Caco-2 (cell line): ENCODE data around the gene CYP4F3. TPM values are rescaled to one million over a fixed set of nuclear protein-coding genes. Genes with fewer than 3 reads are reported as not detected.

Experiments used
- BruUV-seq: library from RNA; stranded (reverse); fragments of 400-500 nt; replicated peaks from 2 replicates; lab custom pipeline; 2021; lab: Mats Ljungman, UMichigan
- CTCF ChIA-PET: fragments of 300-600 bp; sonication (Branson Sonifier 250); formaldehyde crosslinking; loops from one replicate; lab custom pipeline; 2022; ENCODE audit warnings: antibody characterized with exemption; lab: Charles Lee
- POLR2A ChIA-PET: fragments of 300-600 bp; sonication (Branson Sonifier 250); formaldehyde crosslinking; loops from one replicate; lab custom pipeline; 2022; ENCODE audit warnings: antibody characterized with exemption; lab: Charles Lee
- DNase-seq, 2 experiments: peaks; one replicate each; pipeline versions ENCODE4 v3.0.0 to v3.0.0-alpha.2; 2020 to 2022
- H3K27me3 ChIP-seq: replicated peaks from 2 replicates; pipeline ENCODE4 v1.6.0; 2011; ENCODE audit warnings: low read length; ENCODE audit not compliant: control insufficient read depth, insufficient read depth
- H3K36me3 ChIP-seq: 2 replicates; pipeline ENCODE4 v1.5.1; 2011; ENCODE audit warnings: low read length; ENCODE audit not compliant: control insufficient read depth, insufficient read depth
- H3K4me1 ChIP-seq: fragments of 250-450 bp; sonication (Bioruptor Pico); 2 replicates; pipeline ENCODE4 v1.5.1; 2020; ENCODE audit warnings: mild to moderate bottlenecking
- H3K4me3 ChIP-seq: 2 replicates; pipeline ENCODE4 v1.5.1; 2011; ENCODE audit warnings: low read depth, mild to moderate bottlenecking, control low read depth, low read length
- H3K9me3 ChIP-seq: fragments of 250-450 bp; sonication (Bioruptor Pico); 2 replicates; pipeline ENCODE4 v1.5.1; 2020; ENCODE audit warnings: mild to moderate bottlenecking, moderate library complexity
- H3K27ac Mint-ChIP-seq: one replicate; pipeline ENCODE4 v1.8.0; 2022; ENCODE audit warnings: mixed read lengths; ENCODE audit not compliant: unreplicated experiment
- H3K27me3 Mint-ChIP-seq: one replicate; pipeline ENCODE4 v1.8.0; 2022; ENCODE audit warnings: mixed read lengths; ENCODE audit not compliant: insufficient read depth, unreplicated experiment
- H3K36me3 Mint-ChIP-seq: one replicate; pipeline ENCODE4 v1.8.0; 2022; ENCODE audit warnings: mild to moderate bottlenecking, mixed read lengths; ENCODE audit not compliant: insufficient read depth, unreplicated experiment
- H3K4me1 Mint-ChIP-seq: one replicate; pipeline ENCODE4 v1.8.0; 2022; ENCODE audit warnings: low read depth, mixed read lengths; ENCODE audit not compliant: unreplicated experiment
- H3K4me3 Mint-ChIP-seq: one replicate; pipeline ENCODE4 v1.8.0; 2022; ENCODE audit warnings: mild to moderate bottlenecking, moderate library complexity, mixed read lengths; ENCODE audit not compliant: unreplicated experiment
- H3K9me3 Mint-ChIP-seq: one replicate; pipeline ENCODE4 v1.8.0; 2022; ENCODE audit warnings: mixed read lengths; ENCODE audit not compliant: unreplicated experiment
- intact Hi-C: fragments of 100-400 bp; cut with micrococcal nuclease; formaldehyde crosslinking; loops from one replicate; pipeline ENCODE4 v1.10.0; 2022; ENCODE audit not compliant: unreplicated experiment
- total RNA-seq: library from RNA; stranded (reverse); gene quantifications from 2 replicates; pipeline ENCODE4 v1.2.3, GENCODE V29; 2022
- TF ChIP-seq, protein P1 (sequence below), 2 experiments: fragments of 200-600 bp in 1 of 2; IDR thresholded peaks; 1 replicate in 1 of 2; 2 replicates in 1 of 2; pipeline versions ENCODE4 v1.5.1 to v1.8.0; 2011 to 2022; ENCODE audit warnings: antibody characterized with exemption in 1 of 2, control low read depth in 1 of 2, inconsistent platforms in 1 of 2, low read depth in 1 of 2, low read length in 1 of 2, mild to moderate bottlenecking in 1 of 2, moderate library complexity in 1 of 2; ENCODE audit not compliant: insufficient read depth in 1 of 2, severe bottlenecking in 1 of 2, unreplicated experiment in 1 of 2

The CYP4F3 gene
- total RNA-seq, 1 experiment from 2014 or later = 0.93 TPM

DNA sequence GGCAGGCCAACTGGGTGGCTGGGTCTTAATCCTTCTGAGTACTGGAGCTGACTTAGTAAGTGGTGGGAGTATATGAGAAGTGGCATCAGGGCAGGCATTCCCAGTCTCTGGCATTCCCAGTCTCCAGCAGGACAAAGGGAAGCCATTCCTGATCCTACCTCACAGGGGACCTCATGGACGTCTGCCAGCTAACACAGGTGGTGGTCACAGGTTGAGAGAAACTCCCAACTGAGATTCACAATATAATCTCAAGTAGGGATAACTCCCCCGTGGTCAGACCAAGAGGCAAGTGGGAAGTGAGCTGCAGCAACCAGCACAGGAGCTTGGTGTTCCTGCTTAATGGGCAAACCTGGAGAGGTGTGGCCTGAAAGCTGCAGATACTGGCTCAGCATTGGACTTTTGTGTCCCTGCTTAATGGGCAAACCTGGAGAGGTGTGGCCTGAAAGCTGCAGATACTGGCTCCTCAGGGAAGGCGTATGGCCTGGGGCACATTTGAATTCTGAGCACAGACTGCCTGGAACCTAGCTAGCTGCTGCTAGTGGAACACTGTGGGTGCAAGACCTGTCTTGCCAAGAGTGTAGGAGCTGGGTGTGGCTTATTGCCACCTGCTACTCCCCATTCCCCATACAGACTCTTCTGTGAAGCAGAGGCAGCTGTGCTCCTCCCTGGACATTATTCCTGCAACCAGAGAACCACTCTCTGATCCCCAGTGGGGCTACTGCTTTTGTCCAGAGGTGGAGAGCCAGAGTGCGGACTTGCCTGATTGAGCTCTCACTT lies 61.2 kb downstream of the CYP4F3 start:
- H3K4me1 ChIP-seq = no peaks in the 10 kb centered on the region
- no peaks in the 10 kb centered on the region for H3K36me3 ChIP-seq
- no TSS peak for BruUV-seq
- no peaks in the 10 kb centered on the region for H3K27me3 ChIP-seq
- H3K9me3 ChIP-seq = no peaks in the 10 kb centered on the region
- no peak overlapping the region for H3K4me3 Mint-ChIP-seq
- H3K27ac Mint-ChIP-seq = no peak overlapping the region
- H3K9me3 Mint-ChIP-seq = no peaks in the 10 kb centered on the region
- H3K4me3 ChIP-seq = no peak overlapping the region
- TF ChIP-seq, protein P1, sequence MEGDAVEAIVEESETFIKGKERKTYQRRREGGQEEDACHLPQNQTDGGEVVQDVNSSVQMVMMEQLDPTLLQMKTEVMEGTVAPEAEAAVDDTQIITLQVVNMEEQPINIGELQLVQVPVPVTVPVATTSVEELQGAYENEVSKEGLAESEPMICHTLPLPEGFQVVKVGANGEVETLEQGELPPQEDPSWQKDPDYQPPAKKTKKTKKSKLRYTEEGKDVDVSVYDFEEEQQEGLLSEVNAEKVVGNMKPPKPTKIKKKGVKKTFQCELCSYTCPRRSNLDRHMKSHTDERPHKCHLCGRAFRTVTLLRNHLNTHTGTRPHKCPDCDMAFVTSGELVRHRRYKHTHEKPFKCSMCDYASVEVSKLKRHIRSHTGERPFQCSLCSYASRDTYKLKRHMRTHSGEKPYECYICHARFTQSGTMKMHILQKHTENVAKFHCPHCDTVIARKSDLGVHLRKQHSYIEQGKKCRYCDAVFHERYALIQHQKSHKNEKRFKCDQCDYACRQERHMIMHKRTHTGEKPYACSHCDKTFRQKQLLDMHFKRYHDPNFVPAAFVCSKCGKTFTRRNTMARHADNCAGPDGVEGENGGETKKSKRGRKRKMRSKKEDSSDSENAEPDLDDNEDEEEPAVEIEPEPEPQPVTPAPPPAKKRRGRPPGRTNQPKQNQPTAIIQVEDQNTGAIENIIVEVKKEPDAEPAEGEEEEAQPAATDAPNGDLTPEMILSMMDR (IDR thresholded peaks at IDR 0.05; ENCODE audit: insufficient read depth in 1 of 2, low read depth in 1 of 2, low read length in 1 of 2, severe bottlenecking in 1 of 2, unreplicated experiment in 1 of 2) = no peak
- H3K36me3 Mint-ChIP-seq = no peaks in the 10 kb centered on the region
- ChIA-PET POLR2A (no interaction called here), CTCF (no interaction called here)
- intact Hi-C loops = loop anchor here (2.0 kb wide), 1 partner anchor 73 kb away; no protein-coding TSS in a partner anchor
- no peak for DNase-seq
- H3K27me3 Mint-ChIP-seq = no peaks in the 10 kb centered on the region
- H3K4me1 Mint-ChIP-seq = no peaks in the 10 kb centered on the region

DNA sequence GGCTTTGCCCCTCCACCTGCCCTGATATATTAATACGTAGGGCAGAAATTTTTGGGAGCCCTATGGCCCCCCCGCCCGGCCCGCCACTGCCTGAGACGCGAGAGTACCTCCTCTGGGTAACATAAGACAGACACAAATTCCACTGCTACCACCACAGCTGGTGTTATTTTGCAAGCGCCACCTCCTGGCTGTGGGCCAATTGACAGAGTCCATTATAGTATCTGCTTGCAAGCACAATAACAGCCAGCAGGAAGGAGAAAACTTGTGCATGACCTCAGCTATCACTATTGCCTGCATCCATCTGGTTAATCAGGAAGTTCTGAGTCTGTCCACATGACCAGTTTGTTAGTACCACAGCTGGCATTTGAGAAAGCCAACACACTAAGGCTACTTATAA lies 61.8 kb downstream of the CYP4F3 start:
- no peaks in the 10 kb centered on the region for H3K9me3 Mint-ChIP-seq
- peak in 1 of 2 experiments; percentile 35 for DNase-seq
- TF ChIP-seq, protein P1 (IDR thresholded peaks at IDR 0.05; ENCODE audit: insufficient read depth in 1 of 2, low read depth in 1 of 2, low read length in 1 of 2, severe bottlenecking in 1 of 2, unreplicated experiment in 1 of 2) = peak; percentile 30 to 46
- Histone ChIP-seq H3K36me3 (no peaks in the 10 kb centered on the region), H3K27me3 (no peaks in the 10 kb centered on the region), H3K4me1 (no peaks in the 10 kb centered on the region), H3K4me3 (no peak overlapping the region), H3K9me3 (no peaks in the 10 kb centered on the region)
- intact Hi-C loops = loop anchor here (2.0 kb wide), 1 partner anchor 74 kb away; no protein-coding TSS in a partner anchor
- POLR2A ChIA-PET = no interaction called here
- H3K4me3 Mint-ChIP-seq = no peak overlapping the region
- CTCF ChIA-PET = no interaction called here
- no peaks in the 10 kb centered on the region for H3K36me3 Mint-ChIP-seq
- no peaks in the 10 kb centered on the region for H3K4me1 Mint-ChIP-seq
- BruUV-seq = no TSS peak
- H3K27me3 Mint-ChIP-seq = no peaks in the 10 kb centered on the region
- H3K27ac Mint-ChIP-seq = no peak overlapping the region

Other genes with a start within 250 kb of the CYP4F3 start
- 112 and 127 TPM in 2 replicates for gene AKAP8L, start 221.9 kb upstream of the CYP4F3 start, total RNA-seq
- 37.5 and 38.6 TPM in 2 replicates for gene WIZ, start 190.9 kb upstream of the CYP4F3 start, total RNA-seq
- not detected in 2 replicates for gene RASAL3, start 176.4 kb upstream of the CYP4F3 start, total RNA-seq
- not detected in 2 replicates for gene PGLYRP2, start 161.4 kb upstream of the CYP4F3 start, total RNA-seq
- not detected in 2 replicates for gene CYP4F22, start 132.4 kb upstream of the CYP4F3 start, total RNA-seq
- gene CYP4F8, start 25.7 kb upstream of the CYP4F3 start, total RNA-seq = not detected in 2 replicates
- 0.16 and 0.39 TPM in 2 replicates for gene CYP4F12, start 32.2 kb downstream of the CYP4F3 start, total RNA-seq
- gene OR10H2, start 87.1 kb downstream of the CYP4F3 start, total RNA-seq = not detected in 2 replicates
- gene OR10H3, start 97.1 kb downstream of the CYP4F3 start, total RNA-seq = not detected in 2 replicates
- gene OR10H5, start 146.8 kb downstream of the CYP4F3 start, total RNA-seq = not detected in 2 replicates
- gene OR10H1, start 174.8 kb downstream of the CYP4F3 start, total RNA-seq = not detected in 2 replicates